Left renal cortex interstitium (tissue), 4 donors: ENCODE results near the gene ATG2A. TPM values are rescaled to one million over a fixed set of nuclear protein-coding genes. Genes with fewer than 3 reads are reported as not detected.

ENCODE experiments used
- DNase-seq, 4 donors: peaks; one replicate each; pipeline ENCODE4 v3.0.0-alpha.2; 2013; ENCODE audit warnings: low read depth in 4 of 4, low spot score in 2 of 4, missing footprints in 1 of 4
- polyA plus RNA-seq, 4 donors: library from polyadenylated mRNA; unstranded; fragments of 120-200 nt; gene quantifications; one replicate each; pipeline ENCODE4 v1.2.1, GENCODE V29; 2013; ENCODE audit not compliant: insufficient read length in 4 of 4

ATG2A gene
- 10 to 100 TPM; 12.2 to 28.1 (median 21.6) TPM for polyA plus RNA-seq

DNA sequence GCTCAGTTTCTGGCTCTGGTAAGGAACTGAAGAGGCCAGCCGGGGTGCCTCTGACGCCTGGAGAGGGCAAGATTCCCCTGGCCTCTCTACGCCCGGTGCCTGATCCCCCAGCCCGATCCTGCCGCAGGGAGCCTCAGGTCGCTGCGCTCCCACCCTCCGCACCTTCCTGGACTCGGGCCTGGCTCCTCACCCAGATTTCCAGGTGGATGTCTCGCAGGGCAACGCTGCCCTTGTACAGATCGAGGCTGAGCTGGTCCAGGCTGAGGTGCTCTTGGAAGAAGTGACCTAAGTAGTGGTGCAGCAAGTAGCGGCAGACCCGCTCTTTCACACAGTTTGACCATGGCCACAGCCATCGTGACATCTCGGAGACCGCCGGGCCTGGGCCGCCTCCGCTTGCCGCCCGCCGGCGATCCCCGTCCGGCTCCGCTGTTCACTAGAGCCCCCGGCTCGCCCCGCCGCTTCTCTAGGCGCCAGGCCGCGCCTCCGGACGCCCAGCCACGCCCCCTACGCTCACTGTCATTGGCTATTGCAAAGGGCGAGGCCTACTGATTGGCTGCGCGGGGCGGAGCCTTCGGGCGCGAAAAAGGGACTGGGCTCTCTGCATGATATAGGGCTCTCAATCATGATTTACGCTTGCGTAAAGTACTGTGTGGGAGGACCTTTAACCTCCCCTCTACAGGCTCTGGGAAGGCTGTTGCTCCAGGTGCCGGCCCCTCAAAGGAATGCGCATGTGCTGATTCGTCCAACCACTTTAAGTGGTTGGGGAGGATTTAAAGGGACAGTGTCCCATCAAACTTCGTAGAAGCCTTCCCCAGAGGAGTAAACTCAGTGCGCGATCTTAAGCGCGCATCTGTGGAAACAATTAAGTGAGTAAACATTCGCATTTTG, at the start of gene ATG2A:
Gene ATG2A, minus strand, starts transcription at position 435 of the 888 bp plus-strand sequence. Its CDS starts 74 bp downstream, at position 361.
- peak; percentile 97 to 100 (median 99) for DNase-seq

DNA sequence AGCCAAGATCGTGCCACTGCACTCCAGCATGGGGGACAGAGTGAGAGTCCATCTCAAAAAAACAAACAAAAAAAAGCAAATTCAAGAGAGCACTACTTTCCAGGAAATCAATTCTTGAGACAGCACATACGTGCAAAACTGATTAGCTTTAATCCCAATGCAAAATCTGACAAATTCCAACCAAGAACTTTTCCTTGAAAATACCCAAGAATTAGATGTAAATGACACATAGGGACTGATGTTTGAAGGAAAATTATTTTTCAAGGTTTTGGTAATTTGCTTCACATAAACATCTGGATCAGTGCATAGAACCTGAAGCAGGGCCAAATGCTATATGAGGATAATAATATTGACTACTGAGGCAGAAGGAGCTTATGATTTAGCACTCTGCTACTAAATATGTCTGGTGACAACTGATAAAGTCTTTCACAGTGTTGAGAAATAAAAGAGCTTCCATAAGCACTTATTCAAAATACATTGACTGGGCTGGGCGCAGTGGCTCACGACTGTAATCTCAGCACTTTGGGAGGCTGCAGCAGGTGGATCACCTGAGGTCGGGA, 46.1 kb upstream of the ATG2A start:
- DNase-seq: no peak

DNA sequence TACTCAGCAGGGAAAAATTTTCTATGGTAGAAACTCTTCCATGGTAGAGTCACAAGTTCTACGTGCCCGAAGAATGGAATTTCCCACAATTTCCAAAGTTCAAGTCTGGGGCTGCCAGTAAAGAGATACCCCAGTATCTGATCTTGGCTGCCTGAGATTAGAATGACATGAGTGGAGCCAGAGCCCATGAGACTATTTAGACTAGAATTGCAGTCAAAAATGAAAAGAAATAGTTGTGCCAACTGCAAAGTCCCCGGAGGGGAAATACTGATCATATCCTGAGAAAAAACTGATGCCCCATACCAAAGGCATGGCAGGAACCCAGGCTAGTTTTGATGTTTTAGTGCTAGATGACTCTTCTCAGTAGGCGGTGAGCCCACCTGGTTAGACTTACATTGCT, 43.7 kb upstream of the ATG2A start:
- DNase-seq: no peak

DNA sequence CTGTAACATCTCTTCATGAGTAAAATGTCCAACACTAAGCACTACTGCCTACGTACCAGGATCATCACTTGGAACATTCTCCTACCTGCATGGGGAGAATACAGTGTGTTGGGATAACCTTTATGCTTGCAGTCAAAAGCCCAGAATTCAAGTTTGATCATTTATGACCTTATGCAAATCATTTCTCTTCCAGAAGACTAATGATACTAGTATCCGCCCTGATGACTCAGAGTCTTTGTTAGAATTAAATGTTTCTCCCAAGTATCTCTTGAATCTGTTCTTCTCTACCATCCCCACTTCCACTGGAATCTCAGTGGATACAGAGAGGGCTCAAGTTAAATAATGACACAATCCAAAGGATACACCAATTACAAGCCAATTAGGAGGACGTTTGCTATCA, 42.5 kb upstream of the ATG2A start:
- DNase-seq: no peak

DNA sequence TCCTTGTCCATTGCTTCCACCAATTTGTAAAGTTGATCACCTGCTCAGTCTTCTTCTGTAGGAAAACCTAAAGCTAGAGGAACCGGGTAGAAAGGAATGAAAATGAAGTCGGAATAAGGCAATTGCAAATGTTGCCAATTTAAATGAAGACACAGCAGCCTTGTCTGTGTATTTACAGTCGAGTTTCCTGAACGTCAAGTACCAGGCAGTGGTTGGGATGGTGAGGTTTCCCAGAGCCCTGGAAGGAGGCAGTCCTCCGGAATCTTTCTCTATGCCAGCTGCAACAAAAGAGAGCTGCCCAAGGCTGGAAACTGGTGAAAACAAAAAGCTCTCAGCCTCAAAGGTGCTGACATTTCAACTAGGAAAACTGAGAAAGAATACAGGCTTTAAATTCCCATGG, 37.2 kb upstream of the ATG2A start:
- no peak for DNase-seq

DNA sequence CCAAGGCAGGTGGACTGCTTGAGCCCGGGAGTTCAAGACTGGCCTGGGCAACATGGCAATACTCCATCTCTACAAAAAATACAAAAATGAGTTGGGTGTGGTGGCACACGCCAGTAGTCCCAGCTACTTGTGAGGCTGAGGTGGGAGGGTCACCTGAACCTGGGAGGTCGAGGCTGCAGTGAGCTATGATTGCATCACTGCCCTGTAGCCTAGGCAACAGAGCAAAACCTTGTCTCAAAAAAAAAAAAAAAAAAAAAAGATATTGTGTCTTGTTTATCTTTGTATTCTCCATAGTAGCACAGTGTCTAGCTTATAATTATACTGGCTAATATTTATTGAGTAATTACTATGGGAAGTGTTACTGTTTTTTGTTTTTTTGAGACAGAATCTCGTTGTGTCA, 34.5 kb upstream of the ATG2A start:
- DNase-seq: no peak

DNA sequence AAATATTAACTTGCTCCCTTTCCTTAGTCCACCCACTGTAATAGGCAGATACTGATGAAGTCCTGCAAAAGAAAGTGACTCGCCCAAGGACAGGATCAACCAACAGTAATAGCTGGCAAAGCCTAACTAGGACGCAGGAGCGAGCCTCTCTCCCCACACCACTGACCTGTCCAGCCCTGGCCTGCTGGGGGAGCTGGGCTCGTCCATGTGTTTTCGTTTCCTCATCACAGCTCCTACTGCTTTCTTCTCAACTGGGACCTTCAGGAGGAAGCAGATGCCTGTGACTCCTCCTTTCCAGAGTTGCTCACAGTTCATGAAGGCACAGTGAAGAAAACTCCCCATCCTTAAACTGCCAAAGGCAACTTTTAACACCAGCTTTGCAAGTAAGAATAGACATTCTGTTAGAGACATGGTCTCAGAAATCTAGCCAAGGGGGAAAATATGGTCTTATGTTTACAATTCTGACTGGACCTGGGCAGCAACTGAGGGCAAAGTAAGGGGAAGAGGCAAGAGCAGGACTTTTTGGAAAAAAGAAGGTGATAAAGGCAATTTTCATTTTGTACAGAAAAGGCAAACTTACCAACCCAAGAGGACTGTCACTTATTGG, 30.3 kb upstream of the ATG2A start:
- DNase-seq: no peak

DNA sequence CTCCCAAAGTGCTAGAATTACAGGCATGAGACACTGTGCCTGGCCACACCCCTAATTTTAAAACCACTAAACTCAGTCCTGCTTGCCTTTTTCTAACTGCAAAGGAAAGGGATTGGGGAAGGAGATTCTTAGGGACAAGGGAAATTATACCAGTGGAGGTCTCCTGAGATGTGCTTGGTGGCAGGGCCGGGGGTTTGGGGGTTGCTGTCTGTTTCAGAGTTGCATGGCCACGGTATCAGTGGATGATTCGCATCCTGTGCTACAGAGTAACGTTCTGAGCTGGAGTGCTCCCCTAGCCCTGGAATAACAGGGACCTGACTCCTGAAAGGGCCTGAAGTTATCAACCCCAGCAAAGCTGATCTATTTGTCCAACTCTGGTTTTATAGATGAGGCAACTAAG, 19.5 kb upstream of the ATG2A start:
- no peak for DNase-seq

DNA sequence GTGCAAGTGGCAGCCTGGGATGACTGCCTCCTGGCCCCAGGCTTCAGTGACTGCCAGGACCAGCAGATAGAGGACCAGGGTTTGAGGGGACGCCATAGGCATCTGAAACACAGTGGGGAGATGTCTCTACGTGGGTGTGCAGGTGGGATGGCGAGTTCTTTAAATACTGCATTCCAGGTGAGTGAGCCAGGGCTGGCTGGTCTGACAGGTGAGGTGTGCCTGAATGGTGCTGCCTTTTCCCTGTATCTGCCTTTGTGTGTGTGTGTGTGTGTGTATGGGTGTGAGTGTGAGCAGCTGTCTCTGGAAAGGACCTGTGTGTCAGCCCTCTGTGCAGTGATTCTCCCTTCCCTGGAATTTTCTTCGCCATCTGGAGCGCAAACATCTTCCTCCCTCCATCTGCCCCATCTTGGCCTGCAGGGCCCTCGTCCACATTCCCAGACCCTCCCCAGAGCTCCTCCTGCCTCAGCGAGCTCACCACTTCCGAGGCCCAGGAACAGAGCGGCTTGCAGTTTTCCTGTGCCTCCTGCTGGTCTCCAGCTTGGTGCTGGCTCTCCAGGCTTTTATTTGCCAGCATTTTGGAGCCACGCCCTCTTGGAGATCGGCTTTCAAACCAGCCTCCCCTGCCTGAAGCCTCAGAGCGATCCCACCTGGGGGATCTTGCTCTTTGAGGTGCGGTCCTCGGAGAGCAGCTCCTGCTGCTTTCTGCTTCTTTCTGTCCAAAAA, 18.5 kb upstream of the ATG2A start, which contains the start of gene GPHA2:
Gene GPHA2, minus strand, starts transcription at position 535 of the 723 bp plus-strand sequence. Its CDS starts 433 bp downstream, at position 102.
- peak in 2 of 4 donors; percentile 37 to 66 for DNase-seq

DNA sequence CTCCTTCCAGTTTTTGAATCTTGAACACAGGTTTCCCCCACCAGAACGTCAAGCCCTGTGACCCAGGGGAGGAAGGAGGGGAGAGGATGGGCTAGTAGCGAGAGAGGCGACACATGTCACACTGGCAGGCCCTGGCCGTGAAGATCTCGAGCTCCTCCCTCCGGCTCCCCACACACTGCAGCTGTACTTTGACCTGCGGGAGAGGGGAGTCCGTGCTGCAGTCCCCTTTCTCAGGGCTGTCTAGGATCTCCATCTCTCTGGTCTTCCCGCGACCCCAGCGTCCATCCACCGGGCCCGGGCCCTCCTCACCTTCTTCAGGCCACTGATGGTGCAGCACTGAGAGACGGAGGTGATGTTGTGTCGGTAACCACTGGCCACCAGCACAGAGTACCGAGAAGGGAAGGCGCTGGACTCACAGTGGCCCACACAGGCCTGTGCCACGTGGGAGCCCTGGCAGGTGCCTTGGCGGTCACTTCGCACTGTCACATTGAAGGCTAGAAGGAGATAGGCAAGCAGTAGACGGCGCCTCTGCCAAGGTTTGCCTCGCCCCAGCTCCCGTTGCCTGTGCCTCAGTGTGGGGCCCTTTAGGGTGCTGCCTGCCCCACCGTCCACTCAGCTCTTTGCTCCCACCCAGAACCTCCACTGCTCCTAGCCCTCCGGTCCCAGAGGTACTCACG, 17.8 kb upstream of the ATG2A start:
- no peak for DNase-seq

DNA sequence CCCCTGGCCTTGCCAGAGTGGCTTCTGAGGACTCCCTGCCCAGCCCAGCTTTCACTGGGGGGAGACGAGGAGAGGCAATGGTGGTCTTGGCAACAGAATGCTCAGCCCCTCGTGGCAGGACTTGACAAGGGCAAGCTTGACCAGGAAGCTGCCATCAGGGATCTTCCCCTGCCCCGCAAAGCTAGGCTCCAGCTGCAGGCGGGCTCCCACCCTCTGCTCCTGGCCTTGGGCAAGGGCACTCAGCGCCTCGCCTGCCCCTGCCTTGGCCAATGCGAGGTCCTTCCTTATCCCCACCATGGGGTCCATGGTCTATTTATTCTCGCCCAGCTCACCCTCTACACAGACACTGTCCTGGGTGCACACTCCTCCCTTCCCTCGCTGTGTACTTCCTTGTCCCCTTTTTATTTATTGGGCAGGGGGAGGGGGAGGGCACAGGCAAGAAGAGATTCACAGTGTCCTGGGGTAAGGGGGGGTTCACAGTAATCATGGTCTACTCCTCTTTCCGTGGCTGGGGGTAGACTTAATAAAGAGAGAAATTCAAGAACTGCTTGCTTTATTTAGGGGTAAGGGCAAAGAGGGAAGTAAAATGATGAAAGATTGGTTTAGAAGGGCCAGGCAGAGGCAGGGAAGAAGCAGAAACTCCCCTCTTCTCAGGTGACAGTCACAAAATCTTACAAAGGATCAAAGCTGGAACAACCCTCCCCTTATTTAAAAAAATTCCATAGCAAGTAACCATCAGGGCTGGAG, 17.1 kb upstream of the ATG2A start:
- DNase-seq: no peak

DNA sequence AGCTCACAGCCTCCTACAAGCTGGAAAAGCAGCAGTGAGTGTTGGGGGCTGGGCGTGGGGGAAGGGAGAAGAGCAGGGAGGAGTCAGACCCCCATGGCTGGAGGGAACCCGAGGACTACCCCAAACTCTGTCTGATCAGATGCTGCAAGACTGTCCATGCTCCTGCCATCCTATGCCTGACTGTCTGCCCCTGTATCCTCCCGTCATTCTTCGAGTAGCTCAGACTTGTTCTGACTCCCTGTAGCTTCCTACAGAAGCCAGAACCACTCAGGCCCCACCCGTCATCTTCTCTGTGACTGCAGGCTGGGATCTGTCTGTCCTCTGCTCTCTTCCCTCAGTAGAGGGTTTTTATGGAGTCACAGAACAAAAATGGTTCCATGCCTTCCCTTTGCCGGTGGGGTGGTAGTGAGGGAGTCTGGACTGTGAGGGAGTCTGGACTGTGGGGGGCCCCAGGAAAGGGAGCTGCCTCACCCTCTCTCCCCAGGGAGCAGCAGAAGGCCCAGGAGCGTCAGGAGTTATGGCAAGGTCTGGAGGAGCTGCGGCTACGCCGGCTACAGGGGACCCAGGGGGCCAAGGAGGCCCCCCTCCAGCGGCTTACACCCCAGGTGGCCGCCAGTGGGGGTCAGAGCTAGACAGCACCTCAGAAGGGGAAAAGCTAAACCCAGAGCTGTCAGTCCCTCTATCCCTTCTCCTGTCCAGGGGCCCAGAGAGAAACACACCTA, 16.4 kb upstream of the ATG2A start:
- DNase-seq: no peak

DNA sequence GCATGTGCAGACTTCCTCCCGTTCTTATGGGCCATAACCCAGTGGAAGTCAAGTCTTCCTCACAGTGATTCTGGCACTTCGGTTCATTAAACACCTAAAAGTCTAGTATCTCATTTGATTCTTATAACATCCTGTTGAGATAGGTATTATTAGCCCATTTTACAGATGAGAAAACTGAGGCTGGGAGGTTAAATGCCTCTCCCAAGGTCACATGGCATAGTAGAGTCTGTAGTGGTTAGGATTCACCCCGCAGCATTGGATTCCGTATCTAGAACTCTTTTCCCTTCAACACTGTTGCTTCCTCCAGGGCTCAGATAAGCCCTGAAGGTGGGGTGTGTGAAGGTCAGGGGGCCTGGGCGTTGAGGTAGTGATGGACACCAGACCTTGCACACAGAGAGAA, 15.3 kb upstream of the ATG2A start:
- no peak for DNase-seq

DNA sequence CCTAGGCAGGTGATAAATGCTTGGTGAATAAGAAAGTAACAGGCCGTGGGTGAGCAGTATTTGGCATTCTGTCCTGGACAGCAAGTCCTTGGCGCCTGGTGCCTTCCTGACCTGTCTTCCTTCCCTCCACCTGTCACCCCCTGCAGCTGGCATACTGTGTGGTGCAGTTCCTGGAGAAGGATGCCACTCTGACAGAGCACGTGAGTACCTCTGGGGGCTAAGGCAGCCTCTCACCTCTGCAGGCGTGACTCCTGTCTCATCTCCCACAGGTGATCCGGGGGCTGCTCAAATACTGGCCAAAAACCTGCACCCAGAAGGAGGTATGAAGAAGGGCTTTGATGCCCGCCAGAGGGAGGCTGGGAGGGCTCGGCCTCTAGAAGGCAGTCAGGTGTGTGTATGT, 14.3 kb upstream of the ATG2A start:
- no peak for DNase-seq

DNA sequence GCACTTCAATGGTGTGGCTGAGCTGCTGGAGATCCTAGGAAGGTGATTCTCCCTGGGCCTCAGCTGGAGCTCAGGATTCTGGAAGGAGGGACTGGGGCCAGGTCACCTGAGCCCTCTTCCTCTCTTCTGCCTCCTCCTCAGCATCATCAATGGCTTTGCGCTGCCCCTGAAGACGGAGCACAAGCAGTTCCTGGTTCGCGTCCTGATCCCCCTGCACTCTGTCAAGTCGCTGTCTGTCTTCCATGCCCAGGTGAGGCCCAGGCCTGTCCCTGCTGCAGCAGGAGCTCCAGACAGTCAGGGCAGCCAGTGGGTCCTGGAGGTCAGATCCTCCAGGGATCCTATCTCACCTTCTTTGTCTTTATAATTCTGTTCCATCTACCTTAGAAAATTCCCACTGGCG, 13.3 kb upstream of the ATG2A start:
- DNase-seq: no peak

DNA sequence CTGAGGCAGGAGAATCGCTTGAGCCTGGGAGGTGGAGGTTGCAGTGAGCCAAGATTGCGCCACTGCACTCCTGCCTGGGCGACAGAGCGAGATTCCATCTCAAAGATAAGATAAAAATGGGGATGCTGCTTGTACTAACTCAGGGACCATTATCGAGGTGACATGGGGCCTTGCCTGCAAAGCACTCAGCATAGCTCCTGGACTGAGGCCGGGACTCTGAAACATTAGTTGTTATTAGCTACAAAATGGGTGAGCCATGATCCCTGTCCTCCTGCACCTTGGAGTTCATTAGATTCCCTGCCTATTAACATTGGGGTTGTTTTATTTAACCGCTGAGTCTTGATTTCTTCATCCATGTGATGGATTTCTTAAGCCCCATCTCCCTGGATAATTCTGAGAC, 12.6 kb upstream of the ATG2A start:
- no peak for DNase-seq

DNA sequence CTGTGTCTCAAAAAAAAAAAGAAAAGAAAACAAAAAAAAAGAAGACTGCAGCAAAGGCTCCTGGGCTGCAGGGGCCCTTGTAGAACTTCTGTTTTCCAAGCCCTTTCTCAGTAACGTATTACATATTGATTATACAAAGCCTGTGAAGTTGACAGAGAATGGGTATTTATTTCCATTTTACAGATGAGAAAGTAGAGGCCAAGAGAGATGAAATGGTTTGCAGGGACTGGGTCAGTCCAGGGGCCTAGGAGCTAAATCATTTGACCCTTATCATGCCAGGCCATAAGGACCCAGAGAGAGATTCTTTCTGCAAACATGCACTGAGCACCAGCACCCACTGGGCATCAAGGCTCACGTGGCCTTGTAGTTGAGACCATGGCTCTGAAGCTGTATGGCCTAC, 11.9 kb upstream of the ATG2A start:
- no peak for DNase-seq

DNA sequence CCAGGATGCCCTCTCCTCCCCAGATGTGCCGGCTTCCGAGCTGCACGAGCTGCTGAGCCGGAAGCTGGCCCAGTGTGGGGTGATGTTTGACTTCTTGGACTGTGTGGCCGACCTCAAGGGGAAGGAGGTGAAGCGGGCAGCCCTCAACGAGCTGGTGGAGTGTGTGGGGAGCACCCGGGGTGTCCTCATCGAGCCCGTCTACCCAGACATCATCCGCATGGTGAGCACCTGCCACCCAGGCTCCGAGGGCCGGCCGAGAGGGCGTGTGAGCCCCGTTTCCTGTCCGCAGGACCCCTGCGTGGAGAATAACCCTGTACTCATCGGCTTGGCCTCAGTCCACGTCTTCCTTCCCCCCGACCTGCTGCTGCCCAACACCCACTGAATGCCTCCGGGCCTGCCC, 9.7 kb upstream of the ATG2A start:
- no peak for DNase-seq
